SK-N-SH (cell line): Measurements from ENCODE around the gene AGAP1. TPM values are rescaled to one million over a fixed set of nuclear protein-coding genes. Genes with fewer than 3 reads are reported as not detected.

ENCODE experiments used
- CTCF ChIA-PET: fragments of 300-600, 350-600 bp; formaldehyde crosslinking; extraction: SDS; loops from one replicate; lab custom pipeline; 2021; lab: Yijun Ruan, JAX
- POLR2A ChIA-PET: fragments of 350-600 bp; sonication (Branson Sonifier 250); formaldehyde crosslinking; extraction: SDS; loops from one replicate; lab custom pipeline; 2020; ENCODE audit warnings: antibody characterized with exemption, inconsistent platforms; lab: Yijun Ruan, JAX
- DNase-seq: peaks from one replicate; pipeline ENCODE4 v3.0.0; 2012
- H2AFZ ChIP-seq: fragments of 200-600 bp; sonication (generic); 2 replicates; pipeline ENCODE4 v1.8.1; 2016; ENCODE audit warnings: antibody characterized with exemption, mild to moderate bottlenecking, low read depth
- H3F3A ChIP-seq: fragments of 200-600 bp; sonication (generic); replicated peaks from 2 replicates; pipeline ENCODE3; 2016; ENCODE audit warnings: antibody characterized with exemption, mild to moderate bottlenecking; ENCODE audit not compliant: insufficient read depth
- H3K27ac ChIP-seq, 2 experiments: fragments of 200-500 bp in 1 of 2; fragments of 200-600 bp in 1 of 2; sonication (Bioruptor generic) in 1 of 2; sonication (generic), shearing (Covaris generic) in 1 of 2; 2 replicates each; pipeline versions ENCODE4 v1.5.1 to v1.6.1; 2014 to 2016; ENCODE audit warnings: low read depth in 2 of 2, inconsistent platforms in 1 of 2, low read length in 1 of 2, mild to moderate bottlenecking in 1 of 2, mixed read lengths in 1 of 2
- H3K27me3 ChIP-seq: fragments of 200-600 bp; sonication (generic), shearing (Covaris generic); 2 replicates; pipeline ENCODE4 v1.6.1; 2016; ENCODE audit warnings: mixed run types; ENCODE audit not compliant: insufficient read depth
- H3K36me3 ChIP-seq, 2 experiments: fragments of 200-500 bp in 1 of 2; fragments of 200-600 bp in 1 of 2; sonication (Bioruptor generic) in 1 of 2; sonication (generic) in 1 of 2; replicated peaks in 1 of 2; 2 replicates each; pipeline versions ENCODE3 to v1.5.1; 2014 to 2016; ENCODE audit warnings: low read length in 1 of 2, mild to moderate bottlenecking in 1 of 2; ENCODE audit not compliant: insufficient read depth in 2 of 2, control insufficient read depth in 1 of 2
- H3K4me1 ChIP-seq, 2 experiments: fragments of 200-500 bp in 1 of 2; fragments of 200-600 bp in 1 of 2; sonication (Bioruptor generic) in 1 of 2; sonication (generic), shearing (Covaris generic) in 1 of 2; 2 replicates each; pipeline versions ENCODE4 v1.5.1 to v1.6.1; 2014 to 2016; ENCODE audit warnings: low read depth in 1 of 2, low read length in 1 of 2, mixed run types in 1 of 2; ENCODE audit not compliant: insufficient read depth in 2 of 2, control insufficient read depth in 1 of 2
- H3K4me2 ChIP-seq: fragments of 200-600 bp; sonication (generic), shearing (Covaris generic); 2 replicates; pipeline ENCODE4 v1.6.1; 2017; ENCODE audit warnings: mixed run types
- H3K4me3 ChIP-seq, 2 experiments: fragments of 200-500 bp in 1 of 2; fragments of 200-600 bp in 1 of 2; sonication (Bioruptor generic) in 1 of 2; sonication (generic), shearing (Covaris generic) in 1 of 2; 2 replicates each; pipeline versions ENCODE4 v1.5.1 to v1.8.1; 2014 to 2016; ENCODE audit warnings: low read depth in 2 of 2, inconsistent platforms in 1 of 2, low read length in 1 of 2, mild to moderate bottlenecking in 1 of 2, mixed read lengths in 1 of 2, moderate library complexity in 1 of 2
- H3K79me2 ChIP-seq: fragments of 200-600 bp; sonication (generic); 2 replicates; pipeline ENCODE4 v1.8.1; 2017; ENCODE audit warnings: mild to moderate bottlenecking; ENCODE audit not compliant: insufficient read depth
- H3K9ac ChIP-seq: fragments of 200-600 bp; sonication (generic); 2 replicates; pipeline ENCODE4 v1.6.1; 2017; ENCODE audit warnings: mixed run types
- H3K9me2 ChIP-seq: fragments of 200-600 bp; sonication (generic); 2 replicates; pipeline ENCODE4 v1.6.1; 2017; ENCODE audit warnings: mixed run types
- H3K9me3 ChIP-seq: fragments of 200-600 bp; sonication (generic); 2 replicates; pipeline ENCODE4 v1.6.1; 2017; ENCODE audit warnings: mixed run types, mild to moderate bottlenecking, moderate library complexity
- H4K20me1 ChIP-seq: fragments of 200-600 bp; sonication (generic); 2 replicates; pipeline ENCODE4 v1.6.1; 2017; ENCODE audit warnings: mild to moderate bottlenecking, mixed run types; ENCODE audit not compliant: insufficient read depth
- CHD2 ChIP-seq: fragments of 150-350 bp; IDR thresholded peaks from 2 replicates; pipeline ENCODE4 v1.6.1; 2018; ENCODE audit warnings: low read length; ENCODE audit not compliant: partially characterized antibody
- ELF1 ChIP-seq: IDR thresholded peaks from 2 replicates; pipeline ENCODE4 v1.4.0; 2012
- FOSL2 ChIP-seq: IDR thresholded peaks from 2 replicates; pipeline ENCODE4 v1.4.0; 2012; ENCODE audit warnings: low read depth, mild to moderate bottlenecking, moderate library complexity, borderline replicate concordance
- FOXJ3 ChIP-seq: sonication (generic); formaldehyde crosslinking; IDR thresholded peaks from 2 replicates; pipeline ENCODE4 v1.5.1; 2020; ENCODE audit warnings: mild to moderate bottlenecking, missing genetic modification reagents
- MEF2A ChIP-seq: IDR thresholded peaks from 2 replicates; pipeline ENCODE4 v1.4.0; 2012; ENCODE audit warnings: low read depth, borderline replicate concordance
- NFIC ChIP-seq: IDR thresholded peaks from 2 replicates; pipeline ENCODE4 v1.4.0; 2012; ENCODE audit warnings: borderline replicate concordance
- SMC3 ChIP-seq: IDR thresholded peaks from 2 replicates; pipeline ENCODE4 v1.6.1; 2012; ENCODE audit warnings: low read depth, low read length, improper control_type of control experiment
- TAF1 ChIP-seq: IDR thresholded peaks from 2 replicates; pipeline ENCODE4 v1.6.1; 2012; ENCODE audit warnings: low read depth, mild to moderate bottlenecking, low read length, moderate library complexity, borderline replicate concordance
- TCF12 ChIP-seq: IDR thresholded peaks from 2 replicates; pipeline ENCODE4 v1.4.0; 2012
- YY1 ChIP-seq: IDR thresholded peaks from 2 replicates; pipeline ENCODE4 v1.4.0; 2012; ENCODE audit warnings: low read depth, mild to moderate bottlenecking
- WGBS: methylation state at CpG from one replicate; pipeline ENCODE4 v1.1.6; 2017; ENCODE audit warnings: low lambda C conversion rate; 5-methylcytosine and 5-hydroxymethylcytosine counted together
- polyA plus RNA-seq, 3 experiments: library from polyadenylated mRNA; depleted of rRNA; stranded (reverse); fragments of >200 nt; gene quantifications; 2 replicates each; pipeline ENCODE4 v1.2.3, GENCODE V29; 2012
- TF ChIP-seq, protein P1 (sequence below): IDR thresholded peaks from 2 replicates; pipeline ENCODE4 v1.4.0; 2012; ENCODE audit warnings: low read depth, borderline replicate concordance
- TF ChIP-seq, protein P2 (sequence below): fragments of 200-600 bp; sonication (generic); IDR thresholded peaks from 2 replicates; pipeline ENCODE4 v1.6.1; 2017; ENCODE audit warnings: antibody characterized with exemption, mild to moderate bottlenecking, moderate library complexity

Gene AGAP1
- polyA plus RNA-seq, 1 of the 3 experiments (the other 2 are of a cell fraction), result 8.8 TPM

DNA sequence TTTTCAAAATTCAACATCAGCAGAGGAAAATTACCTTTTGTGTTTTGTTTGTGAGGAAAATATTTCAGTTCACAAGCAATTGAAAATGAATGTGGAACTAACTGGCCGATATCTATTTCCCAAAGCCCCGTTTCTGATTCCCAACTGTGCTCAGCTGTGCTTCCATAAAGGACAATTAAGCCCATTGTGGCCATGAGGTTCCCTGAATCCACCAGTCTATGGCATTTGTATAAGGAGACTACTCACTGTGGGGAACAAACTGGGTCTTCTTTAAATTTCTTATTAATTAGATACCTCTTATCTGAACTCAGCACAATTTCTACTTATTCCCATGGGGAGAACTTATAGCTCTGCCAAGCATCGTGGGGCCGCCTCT, 31.4 kb upstream of the AGAP1 start:
- peaks cover 0 to 7% of the 10 kb centered on the region in 2 experiments; a peak in 1 of 4 replicates for H3K4me1 ChIP-seq
- H3K27me3 ChIP-seq, result peaks cover 7% of the 10 kb centered on the region; the same call in 1 of the 2 replicates
- no peaks in the 10 kb centered on the region for H3K36me3 ChIP-seq
- H3K9ac ChIP-seq, result no peak overlapping the region
- no peak overlapping the region for H3K4me3 ChIP-seq
- ChIA-PET POLR2A (no interaction called here), CTCF (no interaction called here)
- no peak overlapping the region for H3K4me2 ChIP-seq
- WGBS, result 64% methylated on average over 4 of the region's 4 CpGs
- H3K9me2 ChIP-seq, result no peaks in the 10 kb centered on the region
- no peaks in the 10 kb centered on the region for H3K9me3 ChIP-seq
- no peaks in the 10 kb centered on the region for H3F3A ChIP-seq
- no peaks in the 10 kb centered on the region for H3K79me2 ChIP-seq
- H3K27ac ChIP-seq, result no peak overlapping the region
- H2AFZ ChIP-seq, result no peak overlapping the region
- no peaks in the 10 kb centered on the region for H4K20me1 ChIP-seq
- no peak for TF ChIP-seq ELF1
- DNase-seq, result no peak

DNA sequence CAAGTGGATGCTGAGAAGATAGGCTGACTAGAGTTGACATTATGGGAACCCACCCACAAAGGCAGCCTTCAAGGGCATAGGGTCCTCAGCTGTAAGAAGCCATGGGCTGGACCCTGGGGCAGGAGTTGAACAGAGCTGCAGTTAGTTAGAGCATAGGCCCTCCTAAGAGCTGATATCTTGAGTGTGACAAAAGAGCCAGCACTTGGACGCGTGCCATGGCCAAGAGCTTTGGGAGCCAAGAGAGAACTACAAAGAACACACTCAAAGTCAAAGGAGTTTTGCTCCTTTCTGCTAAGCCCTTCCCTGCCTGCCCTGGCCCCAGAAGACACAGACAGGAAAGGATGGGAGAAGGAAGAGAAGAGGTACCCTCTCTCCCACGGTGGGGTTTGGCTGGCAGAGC, 29.9 kb upstream of the AGAP1 start:
- peaks cover 4% of the 10 kb centered on the region for H3F3A ChIP-seq
- CTCF ChIA-PET, result no interaction called here
- H2AFZ ChIP-seq, result no peak overlapping the region
- peaks cover 2 to 4% of the 10 kb centered on the region in 2 experiments; a peak in 2 of 4 replicates for H3K4me1 ChIP-seq
- no peaks in the 10 kb centered on the region for H3K79me2 ChIP-seq
- no peaks in the 10 kb centered on the region for H4K20me1 ChIP-seq
- H3K9me3 ChIP-seq, result no peaks in the 10 kb centered on the region
- no peaks in the 10 kb centered on the region for H3K36me3 ChIP-seq
- H3K27ac ChIP-seq, result no peak overlapping the region
- H3K27me3 ChIP-seq, result peaks cover 7% of the 10 kb centered on the region; the same call in 1 of the 2 replicates
- H3K4me2 ChIP-seq, result no peak overlapping the region
- DNase-seq, result no peak
- POLR2A ChIA-PET, result no interaction called here
- H3K9ac ChIP-seq, result no peak overlapping the region
- TF ChIP-seq, protein P1, sequence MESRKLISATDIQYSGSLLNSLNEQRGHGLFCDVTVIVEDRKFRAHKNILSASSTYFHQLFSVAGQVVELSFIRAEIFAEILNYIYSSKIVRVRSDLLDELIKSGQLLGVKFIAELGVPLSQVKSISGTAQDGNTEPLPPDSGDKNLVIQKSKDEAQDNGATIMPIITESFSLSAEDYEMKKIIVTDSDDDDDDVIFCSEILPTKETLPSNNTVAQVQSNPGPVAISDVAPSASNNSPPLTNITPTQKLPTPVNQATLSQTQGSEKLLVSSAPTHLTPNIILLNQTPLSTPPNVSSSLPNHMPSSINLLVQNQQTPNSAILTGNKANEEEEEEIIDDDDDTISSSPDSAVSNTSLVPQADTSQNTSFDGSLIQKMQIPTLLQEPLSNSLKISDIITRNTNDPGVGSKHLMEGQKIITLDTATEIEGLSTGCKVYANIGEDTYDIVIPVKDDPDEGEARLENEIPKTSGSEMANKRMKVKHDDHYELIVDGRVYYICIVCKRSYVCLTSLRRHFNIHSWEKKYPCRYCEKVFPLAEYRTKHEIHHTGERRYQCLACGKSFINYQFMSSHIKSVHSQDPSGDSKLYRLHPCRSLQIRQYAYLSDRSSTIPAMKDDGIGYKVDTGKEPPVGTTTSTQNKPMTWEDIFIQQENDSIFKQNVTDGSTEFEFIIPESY, result no peak
- TF ChIP-seq CHD2 (no peak), TAF1 (no peak), SMC3 (no peak), FOXJ3 (CRISPR knock-in tag) (no peak)
- TF ChIP-seq, protein P2, sequence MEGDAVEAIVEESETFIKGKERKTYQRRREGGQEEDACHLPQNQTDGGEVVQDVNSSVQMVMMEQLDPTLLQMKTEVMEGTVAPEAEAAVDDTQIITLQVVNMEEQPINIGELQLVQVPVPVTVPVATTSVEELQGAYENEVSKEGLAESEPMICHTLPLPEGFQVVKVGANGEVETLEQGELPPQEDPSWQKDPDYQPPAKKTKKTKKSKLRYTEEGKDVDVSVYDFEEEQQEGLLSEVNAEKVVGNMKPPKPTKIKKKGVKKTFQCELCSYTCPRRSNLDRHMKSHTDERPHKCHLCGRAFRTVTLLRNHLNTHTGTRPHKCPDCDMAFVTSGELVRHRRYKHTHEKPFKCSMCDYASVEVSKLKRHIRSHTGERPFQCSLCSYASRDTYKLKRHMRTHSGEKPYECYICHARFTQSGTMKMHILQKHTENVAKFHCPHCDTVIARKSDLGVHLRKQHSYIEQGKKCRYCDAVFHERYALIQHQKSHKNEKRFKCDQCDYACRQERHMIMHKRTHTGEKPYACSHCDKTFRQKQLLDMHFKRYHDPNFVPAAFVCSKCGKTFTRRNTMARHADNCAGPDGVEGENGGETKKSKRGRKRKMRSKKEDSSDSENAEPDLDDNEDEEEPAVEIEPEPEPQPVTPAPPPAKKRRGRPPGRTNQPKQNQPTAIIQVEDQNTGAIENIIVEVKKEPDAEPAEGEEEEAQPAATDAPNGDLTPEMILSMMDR, result no peak
- H3K9me2 ChIP-seq, result no peaks in the 10 kb centered on the region
- no peak overlapping the region for H3K4me3 ChIP-seq
- 83% methylated on average over 3 of the region's 3 CpGs for WGBS

DNA sequence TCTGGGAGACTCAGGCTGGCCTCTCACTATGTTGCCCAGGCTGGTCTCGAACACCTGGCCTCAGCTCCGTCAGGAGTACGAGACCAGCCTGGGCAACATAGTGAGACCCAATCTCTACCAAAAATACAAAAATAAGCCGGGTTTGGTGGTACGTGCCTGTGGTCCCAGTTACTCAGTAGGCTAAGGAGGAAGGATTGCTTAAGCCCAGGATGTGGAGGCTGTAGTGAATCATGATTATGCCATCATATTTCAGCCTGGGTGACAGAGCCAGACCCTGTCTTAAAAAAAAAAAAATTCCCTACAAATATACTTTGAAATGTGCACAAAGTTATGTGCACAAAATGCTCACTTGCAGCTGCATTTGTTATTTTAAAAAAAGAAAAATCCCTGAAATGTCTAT, 26.3 kb upstream of the AGAP1 start:
- Histone ChIP-seq H3K27ac (no peak overlapping the region), H3F3A (peaks cover 4% of the 10 kb centered on the region), H3K9ac (no peak overlapping the region), H3K9me3 (no peaks in the 10 kb centered on the region), H3K9me2 (no peaks in the 10 kb centered on the region), H4K20me1 (no peaks in the 10 kb centered on the region), H2AFZ (no peak overlapping the region), H3K27me3 (peaks cover under 1% of the 10 kb centered on the region; the same call in 1 of the 2 replicates), H3K4me2 (no peak overlapping the region), H3K36me3 (no peaks in the 10 kb centered on the region), H3K4me1 (peaks cover 0 to 7% of the 10 kb centered on the region in 2 experiments; a peak in 2 of 4 replicates), H3K79me2 (no peaks in the 10 kb centered on the region), H3K4me3 (no peak overlapping the region)
- ChIA-PET CTCF (no interaction called here), POLR2A (no interaction called here)
- DNase-seq, result no peak
- WGBS, result 65% methylated on average over 5 of the region's 5 CpGs
- TF ChIP-seq, protein P2, result no peak
- TF ChIP-seq MEF2A, result no peak
- TF ChIP-seq YY1, result no peak
- no peak for TF ChIP-seq FOSL2
- TF ChIP-seq, protein P1, result no peak
- TF ChIP-seq TCF12, result no peak
- TF ChIP-seq NFIC, result no peak
